ENCODE results near the gene PDE8B.

GRCh38 chr5:77347435-77348098 lies 137.1 kb downstream of the PDE8B start:
- TF ChIP-seq EP300 (IDR thresholded peaks at IDR 0.05; ENCODE audit: borderline replicate concordance in 1 of 2, low read depth in 1 of 2, low read length in 1 of 2) (no peak), ELF1 (IDR thresholded peaks at IDR 0.05) (no peak), USF1 (IDR thresholded peaks at IDR 0.05; ENCODE audit: borderline replicate concordance, low read depth) (no peak), CTCF (IDR thresholded peaks at IDR 0.05) (no peak), SMC3 (IDR thresholded peaks at IDR 0.05; ENCODE audit: low read depth, low read length) (no peak), RAD21 (IDR thresholded peaks at IDR 0.05; ENCODE audit: low read length) (no peak), YY1 (IDR thresholded peaks at IDR 0.05; ENCODE audit: low read depth) (no peak), FOSL2 (IDR thresholded peaks at IDR 0.05; ENCODE audit: borderline replicate concordance, low read depth) (no peak), JUND (IDR thresholded peaks at IDR 0.05) (no peak)

Measured in SK-N-SH (cell line).